Uterus (tissue), 4 donors: ENCODE results near the gene CDK15. TPM values are rescaled to one million over a fixed set of nuclear protein-coding genes. Genes with fewer than 3 reads are reported as not detected.
"Not testable (repeated sequence)": the region's sequence is repeated elsewhere in the genome, so short reads cannot be mapped to it uniquely, and the experiment has no call there.

Source experiments
- DNase-seq, 2 donors: peaks; one replicate each; pipeline ENCODE4 v3.0.0-alpha.2; 2019 to 2020
- H3K27ac ChIP-seq, 2 donors: fragments of 200-600 bp; sonication (generic); 1 replicate in 1 of 2; 2 replicates in 1 of 2; pipeline ENCODE4 v1.5.1; 2016 to 2018
- H3K27me3 ChIP-seq, 2 donors: fragments of 200-600 bp; sonication (generic); one replicate each; pipeline ENCODE4 v1.5.1; 2018 to 2019; ENCODE audit warnings: control low read depth in 1 of 2
- H3K36me3 ChIP-seq, 2 donors: fragments of 200-600 bp; sonication (generic); one replicate each; pipeline ENCODE4 v1.5.1; 2019; ENCODE audit warnings: control low read depth in 1 of 2
- H3K4me1 ChIP-seq, 2 donors: fragments of 200-600 bp; sonication (generic); one replicate each; pipeline ENCODE4 v1.5.1; 2018 to 2019; ENCODE audit warnings: control low read depth in 1 of 2
- H3K4me3 ChIP-seq, 2 donors: fragments of 200-600 bp; sonication (generic); 1 replicate in 1 of 2; 2 replicates in 1 of 2; pipeline ENCODE4 v1.5.1; 2018 to 2019; ENCODE audit warnings: mild to moderate bottlenecking in 1 of 2
- H3K9me3 ChIP-seq, 2 donors: fragments of 200-600 bp; sonication (generic); one replicate each; pipeline ENCODE4 v1.5.1; 2019; ENCODE audit warnings: control low read depth in 1 of 2
- CTCF ChIP-seq, 4 experiments: fragments of 200-600 bp in 2 of 4; fragments of 450-650 bp in 2 of 4; sonication (generic) in 2 of 4; IDR thresholded peaks; one replicate each; pipeline ENCODE4 v1.5.1; 2016 to 2019; ENCODE audit warnings: antibody characterized with exemption in 4 of 4, mild to moderate bottlenecking in 2 of 4, moderate library complexity in 1 of 4
- POLR2A ChIP-seq, 2 donors: fragments of 450-650 bp; IDR thresholded peaks; one replicate each; pipeline ENCODE4 v1.6.1; 2016; ENCODE audit warnings: antibody characterized with exemption in 2 of 2, mild to moderate bottlenecking in 1 of 2, moderate library complexity in 1 of 2
- intact Hi-C: fragments of 100-400 bp; cut with DNase I; formaldehyde crosslinking; loops from one replicate; pipeline ENCODE4 v1.15.1; 2023; ENCODE audit warnings: low total_unique reads
- total RNA-seq, 4 donors: library from RNA; depleted of rRNA in 3 of 4; stranded (reverse); fragments of >200 nt in 3 of 4; gene quantifications; one replicate each; pipeline versions ENCODE4 v1.1.0 to v1.2.4, GENCODE V29; 2014 to 2023
- donor health status: DM: yes; HTN: yes; CAD: no.

The CDK15 gene
- total RNA-seq, 4 donors from 2014 or later, result 0.55 to 6.9 (median 0.88) TPM; not detected in 1

DNA sequence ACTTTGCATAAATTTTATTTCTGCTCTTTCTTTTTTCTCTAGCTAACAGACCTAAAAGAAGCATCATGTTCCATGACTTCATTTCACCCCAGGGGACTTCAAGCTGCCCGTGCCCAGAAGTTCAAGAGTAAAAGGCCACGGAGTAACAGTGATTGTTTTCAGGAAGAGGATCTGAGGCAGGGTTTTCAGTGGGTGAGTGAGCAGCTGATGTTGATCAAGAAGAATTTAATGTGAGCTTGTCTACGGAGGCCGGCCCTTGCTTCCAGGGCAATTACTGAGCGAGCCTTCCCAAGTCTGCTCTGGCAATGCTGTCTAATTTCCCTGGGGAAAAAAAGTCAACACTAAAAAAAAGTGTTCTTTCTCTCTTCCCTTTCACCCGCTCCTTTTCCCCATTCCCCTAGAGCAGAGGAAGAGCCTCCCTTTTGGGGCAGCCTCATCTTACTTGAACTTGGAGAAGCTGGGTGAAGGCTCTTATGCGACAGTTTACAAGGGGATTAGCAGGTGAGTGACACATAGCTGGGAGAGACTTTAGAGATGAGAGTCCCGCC lies 1.2 kb downstream of the CDK15 start:
- TF ChIP-seq CTCF (IDR thresholded peaks at IDR 0.05) (no peak), POLR2A (IDR thresholded peaks at IDR 0.05) (no peak)
- H3K36me3 ChIP-seq, result no peaks in the 10 kb centered on the region
- H3K27ac ChIP-seq, result peak overlapping the region; percentile 55 to 62
- no peaks in the 10 kb centered on the region for H3K4me1 ChIP-seq
- intact Hi-C loops, result no loop called here
- peak; percentile 35 to 45 for DNase-seq
- no peaks in the 10 kb centered on the region for H3K9me3 ChIP-seq
- no peaks in the 10 kb centered on the region for H3K27me3 ChIP-seq
- no peak overlapping the region for H3K4me3 ChIP-seq

DNA sequence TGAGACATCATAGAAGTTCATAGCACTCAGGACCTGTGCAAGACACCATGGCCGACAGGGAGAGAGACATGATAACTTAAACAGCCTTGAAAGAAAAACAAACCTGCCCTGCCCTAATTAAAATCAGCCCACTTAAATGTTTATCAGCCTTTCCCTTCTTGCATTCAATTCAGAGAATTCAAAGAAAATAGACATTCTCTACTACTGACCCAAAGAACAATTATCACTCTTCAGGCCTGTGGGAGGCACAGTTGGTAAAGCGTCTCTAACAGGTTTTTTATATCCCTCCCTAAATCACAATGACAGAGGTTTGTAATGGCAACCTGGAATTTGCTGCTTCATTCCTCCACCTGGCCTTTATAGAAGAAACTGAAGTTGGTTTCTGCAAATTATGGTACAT lies 1.7 kb downstream of the CDK15 start:
- Histone ChIP-seq H3K27ac (peak overlapping the region; percentile 55 to 62), H3K4me1 (no peaks in the 10 kb centered on the region), H3K27me3 (no peaks in the 10 kb centered on the region), H3K4me3 (no peak overlapping the region), H3K36me3 (no peaks in the 10 kb centered on the region), H3K9me3 (no peaks in the 10 kb centered on the region)
- intact Hi-C loops, result no loop called here
- DNase-seq, result no peak
- TF ChIP-seq POLR2A (IDR thresholded peaks at IDR 0.05) (no peak), CTCF (IDR thresholded peaks at IDR 0.05) (no peak)

GRCh38 chr2:201809633-201810032 lies 3.3 kb downstream of the CDK15 start:
- no peaks in the 10 kb centered on the region for H3K27me3 ChIP-seq
- no peak overlapping the region for H3K27ac ChIP-seq
- no peak for DNase-seq
- H3K4me3 ChIP-seq, result no peak overlapping the region
- H3K36me3 ChIP-seq, result no peaks in the 10 kb centered on the region
- H3K9me3 ChIP-seq, result no peaks in the 10 kb centered on the region
- H3K4me1 ChIP-seq, result no peaks in the 10 kb centered on the region
- TF ChIP-seq POLR2A (IDR thresholded peaks at IDR 0.05), result no peak
- no peak for TF ChIP-seq CTCF (IDR thresholded peaks at IDR 0.05)
- intact Hi-C loops, result no loop called here

DNA sequence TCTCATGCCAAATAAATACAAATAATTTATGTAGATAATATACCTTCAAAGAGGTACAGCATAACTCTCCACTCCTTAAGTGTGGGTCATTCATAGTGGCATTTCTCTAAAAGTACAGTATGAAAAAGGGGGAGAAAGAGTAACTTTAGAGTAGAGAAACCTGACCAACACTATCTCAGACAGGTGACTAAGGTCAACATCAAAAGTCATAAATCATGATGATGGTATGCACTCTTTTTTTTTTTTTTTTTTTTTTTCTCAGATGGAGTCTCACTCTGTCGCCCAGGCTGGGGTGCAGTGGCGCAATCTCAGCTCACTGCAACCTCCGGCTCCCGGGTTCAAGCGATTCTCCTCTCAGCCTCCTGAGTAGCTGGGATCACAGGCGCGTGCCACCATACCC lies 4.3 kb downstream of the CDK15 start:
- intact Hi-C loops, H3K27ac ChIP-seq, H3K9me3 ChIP-seq, H3K4me1 ChIP-seq, H3K36me3 ChIP-seq, DNase-seq, H3K4me3 ChIP-seq, H3K27me3 ChIP-seq: not testable (repeated sequence)

DNA sequence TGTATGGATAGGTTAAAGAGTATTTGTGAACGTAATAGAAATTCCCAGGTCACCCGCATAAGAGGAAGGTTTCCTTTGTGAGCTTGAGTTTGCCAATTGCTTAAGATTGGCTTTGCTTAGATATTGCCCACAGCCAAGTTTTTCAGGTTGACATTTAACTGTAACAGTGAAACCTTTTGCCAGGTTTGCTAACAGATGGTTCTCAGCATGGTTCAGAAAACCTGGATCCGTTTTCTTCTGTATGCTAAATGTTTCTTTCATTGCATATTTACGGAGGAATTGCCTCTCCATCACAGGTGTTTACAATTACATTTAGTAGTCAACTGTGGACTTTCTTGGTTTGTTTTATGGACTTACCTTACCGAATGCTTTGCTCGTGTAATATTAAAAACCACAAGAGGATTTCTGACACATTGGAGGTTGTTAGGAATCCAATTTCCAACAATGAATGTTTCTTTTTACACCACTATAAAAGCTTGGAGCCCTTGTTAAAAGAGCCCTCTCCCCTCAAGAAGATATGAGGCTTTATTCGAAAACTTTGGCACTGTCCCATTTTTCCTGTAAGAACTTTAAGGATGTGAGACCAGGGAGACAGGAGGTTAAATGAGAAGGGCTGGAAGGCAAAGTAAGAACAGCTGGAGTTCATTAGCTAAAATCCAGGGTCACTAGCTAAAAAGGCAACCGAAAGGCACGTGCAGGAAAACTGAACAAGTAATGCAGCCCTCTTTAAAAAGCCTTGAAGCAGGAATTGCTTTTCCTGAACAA lies 7.8 kb downstream of the CDK15 start:
- intact Hi-C loops, result no loop called here
- TF ChIP-seq CTCF (IDR thresholded peaks at IDR 0.05) (no peak), POLR2A (IDR thresholded peaks at IDR 0.05) (no peak)
- H3K4me3 ChIP-seq, result no peak overlapping the region
- no peaks in the 10 kb centered on the region for H3K27me3 ChIP-seq
- H3K9me3 ChIP-seq, result no peaks in the 10 kb centered on the region
- H3K4me1 ChIP-seq, result no peaks in the 10 kb centered on the region
- no peaks in the 10 kb centered on the region for H3K36me3 ChIP-seq
- DNase-seq, result no peak
- no peak overlapping the region for H3K27ac ChIP-seq
